Measurements from ENCODE around the gene CAMK2G. TPM values are rescaled to one million over a fixed set of nuclear protein-coding genes. Genes with fewer than 3 reads are reported as not detected.
A peak's percentile ranks its signal among the peaks of the same experiment; 100 is the strongest.

CAMK2G gene
- total RNA-seq, 1 donor from 2014 or later = 25.7 TPM

DNA sequence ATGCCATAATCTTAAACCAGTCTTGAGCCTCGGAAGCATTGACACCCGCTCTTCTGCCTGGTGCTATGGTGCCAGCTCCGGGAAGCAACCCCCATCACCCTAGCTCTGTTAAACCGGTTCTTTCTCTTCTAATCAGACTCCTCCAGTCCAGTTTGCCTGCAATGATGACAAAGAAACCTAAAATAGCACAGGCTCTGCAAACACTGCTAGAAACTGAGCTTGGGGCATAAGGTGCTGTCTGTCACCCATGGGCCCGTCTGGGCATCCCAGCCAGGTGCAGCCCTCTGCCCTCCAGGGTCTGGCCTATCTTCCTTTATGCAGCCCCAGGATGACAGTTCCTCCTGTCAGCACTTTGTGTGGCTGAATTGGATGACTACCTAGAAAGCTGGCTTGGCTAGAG is 14.2 kb upstream of the CAMK2G start:
- no peak for DNase-seq (ENCODE audit: low read depth, low spot score)
- H3K9me3 Mint-ChIP-seq = no peaks in the 10 kb centered on the region
- H3K4me1 Mint-ChIP-seq = peaks cover 29% of the 10 kb centered on the region
- no peak overlapping the region for H3K27ac Mint-ChIP-seq (ENCODE audit: unreplicated experiment)
- H3K27me3 Mint-ChIP-seq (ENCODE audit: low read depth) = no peaks in the 10 kb centered on the region
- no peaks in the 10 kb centered on the region for H3K36me3 Mint-ChIP-seq (ENCODE audit: low read depth)
- no peak for TF ChIP-seq CTCF (conservative IDR thresholded peaks at IDR 0.05)
- no peak overlapping the region for H3K4me3 Mint-ChIP-seq

GRCh38 chr10:73887294-73888039 is 13.1 kb upstream of the CAMK2G start:
- no peak for TF ChIP-seq CTCF (conservative IDR thresholded peaks at IDR 0.05)
- H3K4me3 Mint-ChIP-seq = no peak overlapping the region
- H3K27ac Mint-ChIP-seq (ENCODE audit: unreplicated experiment) = peak overlapping the region; percentile 4
- no peaks in the 10 kb centered on the region for H3K36me3 Mint-ChIP-seq (ENCODE audit: low read depth)
- peaks cover 19% of the 10 kb centered on the region for H3K4me1 Mint-ChIP-seq
- no peak for DNase-seq (ENCODE audit: low read depth, low spot score)
- no peaks in the 10 kb centered on the region for H3K27me3 Mint-ChIP-seq (ENCODE audit: low read depth)
- H3K9me3 Mint-ChIP-seq = no peaks in the 10 kb centered on the region

- no peak for DNase-seq (ENCODE audit: low read depth, low spot score)
- H3K9me3 Mint-ChIP-seq = no peaks in the 10 kb centered on the region
- no peaks in the 10 kb centered on the region for H3K27me3 Mint-ChIP-seq (ENCODE audit: low read depth)
- H3K36me3 Mint-ChIP-seq (ENCODE audit: low read depth) = no peaks in the 10 kb centered on the region
- H3K4me1 Mint-ChIP-seq = peaks cover 14% of the 10 kb centered on the region
- no peak for TF ChIP-seq CTCF (conservative IDR thresholded peaks at IDR 0.05)
- peak overlapping the region; percentile 4 for H3K27ac Mint-ChIP-seq (ENCODE audit: unreplicated experiment)
- H3K4me3 Mint-ChIP-seq = no peak overlapping the region
These were observed 12.4 kb upstream of the CAMK2G start for GRCh38 chr10:73886661-73887293.

GRCh38 chr10:73886085-73886529 is 11.8 kb upstream of the CAMK2G start:
- Mint-ChIP-seq H3K4me1 (peaks cover 10% of the 10 kb centered on the region), H3K27ac (ENCODE audit: unreplicated experiment) (no peak overlapping the region)
- TF ChIP-seq CTCF (conservative IDR thresholded peaks at IDR 0.05) = peak; percentile 93

DNA sequence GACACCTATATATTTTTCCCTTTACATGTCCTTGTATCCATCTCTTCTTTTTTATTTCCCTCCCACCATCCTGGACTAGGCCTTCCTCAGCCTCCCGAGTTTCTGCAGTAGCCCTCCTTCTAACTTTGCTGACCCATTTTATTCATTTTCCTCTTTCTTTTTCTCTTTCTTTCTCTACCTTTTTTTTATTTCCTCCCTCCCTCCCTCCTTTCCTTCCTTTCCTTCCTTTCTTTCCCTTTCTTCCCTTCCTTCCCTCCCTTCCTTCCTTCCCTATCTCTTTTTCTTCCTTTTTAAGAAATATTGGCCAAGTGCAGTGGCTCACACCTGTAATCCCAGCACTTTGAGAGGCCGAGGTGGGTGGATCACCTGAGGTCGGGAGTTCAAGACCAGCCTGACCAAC is 9.7 kb upstream of the CAMK2G start:
- H3K36me3 Mint-ChIP-seq (ENCODE audit: low read depth) = no peaks in the 10 kb centered on the region
- H3K9me3 Mint-ChIP-seq = no peaks in the 10 kb centered on the region
- TF ChIP-seq CTCF (conservative IDR thresholded peaks at IDR 0.05) = no peak
- H3K4me1 Mint-ChIP-seq = peaks cover 17% of the 10 kb centered on the region
- H3K4me3 Mint-ChIP-seq = no peak overlapping the region
- H3K27ac Mint-ChIP-seq (ENCODE audit: unreplicated experiment) = no peak overlapping the region
- DNase-seq (ENCODE audit: low read depth, low spot score) = no peak
- H3K27me3 Mint-ChIP-seq (ENCODE audit: low read depth) = no peaks in the 10 kb centered on the region

More at GRCh38 chr10:73886085-73886529, 11.8 kb upstream of the CAMK2G start:
- Mint-ChIP-seq H3K9me3 (no peaks in the 10 kb centered on the region), H3K4me3 (no peak overlapping the region), H3K27me3 (ENCODE audit: low read depth) (no peaks in the 10 kb centered on the region), H3K36me3 (ENCODE audit: low read depth) (no peaks in the 10 kb centered on the region)
- peak; percentile 71 for DNase-seq (ENCODE audit: low read depth, low spot score)
